Forelimb muscle (tissue), 1 donor: ENCODE data around the gene ARHGEF37. TPM values are rescaled to one million over a fixed set of nuclear protein-coding genes. Genes with fewer than 3 reads are reported as not detected.
"Not testable (repeated sequence)": the region's sequence is repeated elsewhere in the genome, so short reads cannot be mapped to it uniquely, and the experiment has no call there.

Experiments
- DNase-seq: peaks from one replicate; pipeline ENCODE4 v3.0.0-alpha.2; 2013; ENCODE audit warnings: low read depth
- polyA plus RNA-seq: library from polyadenylated mRNA; unstranded; fragments of 120-200 nt; gene quantifications from one replicate; pipeline ENCODE4 v1.2.1, GENCODE V29; 2013; ENCODE audit not compliant: insufficient read length

Gene ARHGEF37, protein sequence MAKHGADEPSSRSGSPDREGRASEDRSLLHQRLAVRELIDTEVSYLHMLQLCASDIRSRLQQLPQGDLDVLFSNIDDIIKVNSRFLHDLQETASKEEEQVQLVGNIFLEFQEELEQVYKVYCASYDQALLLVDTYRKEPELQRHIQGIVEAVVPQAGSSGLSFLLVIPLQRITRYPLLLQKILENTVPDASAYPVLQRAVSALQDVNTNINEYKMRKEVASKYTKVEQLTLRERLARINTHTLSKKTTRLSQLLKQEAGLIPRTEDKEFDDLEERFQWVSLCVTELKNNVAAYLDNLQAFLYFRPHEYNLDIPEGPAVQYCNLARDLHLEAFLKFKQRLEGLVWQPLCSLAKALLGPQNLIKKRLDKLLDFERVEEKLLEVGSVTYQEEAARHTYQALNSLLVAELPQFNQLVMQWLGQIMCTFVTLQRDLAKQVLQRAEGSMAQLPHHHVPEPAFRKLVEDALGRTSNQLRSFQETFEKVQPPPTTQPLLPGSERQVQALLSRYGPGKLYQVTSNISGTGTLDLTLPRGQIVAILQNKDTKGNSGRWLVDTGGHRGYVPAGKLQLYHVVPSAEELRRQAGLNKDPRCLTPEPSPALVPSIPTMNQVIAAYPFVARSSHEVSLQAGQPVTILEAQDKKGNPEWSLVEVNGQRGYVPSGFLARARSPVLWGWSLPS
- polyA plus RNA-seq: 4.3 TPM

DNA sequence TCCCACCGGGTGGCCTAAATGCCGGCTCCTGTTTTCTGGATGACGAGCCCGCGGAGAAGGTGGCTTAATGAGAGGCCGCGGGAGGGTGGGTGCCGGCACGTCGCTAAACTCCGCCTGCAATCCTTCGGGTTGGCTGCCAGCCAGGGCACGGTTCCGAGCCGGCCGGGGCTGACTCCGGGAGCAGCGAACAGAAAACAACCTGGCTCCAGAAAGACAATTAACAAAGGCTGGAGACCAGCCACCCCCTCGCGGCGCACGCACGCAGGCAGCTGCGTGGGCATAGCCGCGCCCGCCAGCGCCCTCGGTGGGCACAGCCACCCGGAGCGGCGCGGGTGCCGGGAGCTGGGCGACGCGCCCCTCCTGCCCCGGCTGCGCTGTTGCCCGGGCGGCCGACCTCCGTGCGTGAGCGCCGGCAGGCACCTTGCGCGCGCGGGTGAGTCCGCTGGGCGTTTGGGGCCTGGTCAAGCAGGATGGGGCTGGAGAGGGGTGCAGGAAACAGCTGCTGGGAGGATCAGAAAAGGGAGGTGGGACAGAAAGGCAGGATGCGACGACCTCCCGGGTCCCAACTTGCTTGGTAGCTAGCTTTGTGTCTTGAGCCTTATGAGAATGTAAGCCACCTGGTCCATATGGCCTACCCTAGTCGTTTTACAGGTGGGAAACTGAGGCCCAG is at the start of gene ARHGEF37:
TSS of gene ARHGEF37 (plus strand) at position 307 of the 670 bp plus-strand sequence. CDS start 16,272 bp downstream, outside the sequence.
- no peak for DNase-seq

DNA sequence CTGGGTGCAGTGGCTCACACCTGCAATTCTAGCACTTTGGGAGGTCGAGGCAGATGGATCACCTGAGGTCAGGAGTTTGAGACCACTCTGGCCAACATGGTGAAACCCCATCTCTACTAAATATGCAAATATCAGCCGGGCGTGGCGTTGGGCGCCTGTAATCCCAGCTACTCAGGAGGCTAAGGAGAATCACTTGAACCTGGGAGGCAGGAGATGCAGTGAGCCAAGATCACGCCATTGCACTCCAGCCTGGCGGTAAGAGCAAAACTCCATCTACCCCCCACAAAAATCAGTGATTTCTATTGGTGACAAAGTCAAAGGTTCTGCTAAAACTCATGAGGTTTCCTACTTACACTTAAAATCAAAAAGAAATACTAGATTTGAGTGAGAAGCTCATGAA is 48.9 kb upstream of the ARHGEF37 start:
- no peak for DNase-seq

DNA sequence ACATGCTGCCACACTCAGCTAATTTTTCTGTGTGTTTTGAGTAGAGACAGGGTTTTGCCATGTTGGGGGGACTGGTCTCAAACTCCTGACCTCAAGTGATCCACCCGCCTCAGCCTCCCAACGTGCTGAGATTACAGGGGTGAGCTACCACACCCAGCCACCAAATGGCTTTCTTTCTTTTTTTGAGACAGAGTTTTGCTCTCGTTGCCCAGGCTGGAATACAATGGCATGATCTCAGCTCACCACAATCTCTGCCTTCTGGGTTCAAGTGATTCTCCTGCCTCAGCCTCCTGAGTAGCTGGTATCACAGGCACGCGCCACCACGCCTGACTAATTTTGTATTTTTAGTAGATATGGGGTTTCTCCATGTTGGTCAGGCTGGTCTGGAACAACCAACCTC is 45.5 kb upstream of the ARHGEF37 start:
- DNase-seq: not testable (repeated sequence)

DNA sequence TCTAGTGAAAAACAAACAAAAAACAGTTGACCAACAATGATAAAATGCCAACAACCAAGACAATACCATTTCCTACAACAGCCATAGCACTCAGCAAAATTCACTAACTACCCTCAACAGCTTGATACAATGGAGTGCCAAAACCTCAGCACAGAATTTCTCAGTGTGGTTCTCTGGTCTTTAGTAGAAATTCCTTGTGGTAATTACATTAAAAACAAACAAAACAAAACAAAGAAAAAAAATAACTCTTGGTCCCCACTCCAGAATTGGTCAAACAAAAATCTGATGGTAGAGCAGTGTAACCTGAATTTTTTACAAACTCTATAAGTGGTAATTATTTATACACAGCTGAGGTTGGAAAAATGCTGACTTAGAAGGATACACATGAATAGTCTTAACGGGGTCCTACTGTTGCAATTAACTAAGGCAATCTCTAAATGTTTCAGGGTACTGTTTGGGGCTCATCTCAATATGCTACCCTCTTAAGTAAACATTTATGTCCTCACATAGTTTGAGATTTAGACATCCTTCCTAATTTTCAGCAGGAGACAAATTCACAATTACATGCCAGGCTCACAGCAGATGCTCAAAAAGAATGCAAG is 43.8 kb upstream of the ARHGEF37 start:
- DNase-seq: no peak

GRCh38 chr5:149540089-149540488 is 41.2 kb upstream of the ARHGEF37 start:
- no peak for DNase-seq

- DNase-seq: no peak
Measured at GRCh38 chr5:149541893-149542292, 39.4 kb upstream of the ARHGEF37 start.

GRCh38 chr5:149543361-149544027 is 37.8 kb upstream of the ARHGEF37 start:
- DNase-seq: no peak

DNA sequence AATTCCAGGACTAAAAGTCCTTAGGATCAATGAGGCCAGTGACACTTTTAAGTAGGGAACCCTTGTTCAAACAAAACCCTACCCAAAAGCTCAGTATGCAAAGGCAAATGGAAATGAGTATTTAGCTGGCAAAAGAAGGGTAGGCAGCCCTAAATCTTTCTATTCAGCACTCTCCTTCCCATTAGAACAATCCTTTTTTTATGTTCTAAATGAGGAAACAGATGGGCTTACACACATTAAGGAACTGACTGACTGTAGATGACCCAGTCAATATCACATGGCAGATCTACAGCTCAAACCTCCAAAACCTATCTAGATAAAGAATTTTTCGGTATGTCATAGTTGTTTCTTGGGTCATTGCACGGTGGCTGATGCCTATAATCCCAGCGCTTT is 37.3 kb upstream of the ARHGEF37 start:
- no peak for DNase-seq

- no peak for DNase-seq
Measured at GRCh38 chr5:149545327-149545726, 36.0 kb upstream of the ARHGEF37 start.

GRCh38 chr5:149546974-149547373 is 34.3 kb upstream of the ARHGEF37 start:
- DNase-seq: no peak

- DNase-seq: no peak
Measured at GRCh38 chr5:149549461-149550267, 31.6 kb upstream of the ARHGEF37 start.

DNA sequence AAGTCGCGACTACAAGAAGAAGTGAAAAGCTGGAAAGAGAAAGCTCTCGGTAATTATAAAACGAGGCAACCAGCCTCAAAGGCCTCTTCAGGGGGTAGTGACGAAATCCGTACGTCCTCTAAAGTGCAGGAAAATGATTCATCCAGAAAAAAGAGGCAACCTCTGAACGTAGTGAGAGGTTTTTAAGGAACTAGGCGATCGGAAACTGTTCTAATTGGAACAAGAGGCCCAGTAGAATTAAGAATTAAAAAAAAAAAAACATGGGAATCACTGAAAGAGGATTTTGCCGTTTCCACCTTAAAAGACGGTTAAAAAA is 31.1 kb upstream of the ARHGEF37 start:
- DNase-seq: no peak

DNA sequence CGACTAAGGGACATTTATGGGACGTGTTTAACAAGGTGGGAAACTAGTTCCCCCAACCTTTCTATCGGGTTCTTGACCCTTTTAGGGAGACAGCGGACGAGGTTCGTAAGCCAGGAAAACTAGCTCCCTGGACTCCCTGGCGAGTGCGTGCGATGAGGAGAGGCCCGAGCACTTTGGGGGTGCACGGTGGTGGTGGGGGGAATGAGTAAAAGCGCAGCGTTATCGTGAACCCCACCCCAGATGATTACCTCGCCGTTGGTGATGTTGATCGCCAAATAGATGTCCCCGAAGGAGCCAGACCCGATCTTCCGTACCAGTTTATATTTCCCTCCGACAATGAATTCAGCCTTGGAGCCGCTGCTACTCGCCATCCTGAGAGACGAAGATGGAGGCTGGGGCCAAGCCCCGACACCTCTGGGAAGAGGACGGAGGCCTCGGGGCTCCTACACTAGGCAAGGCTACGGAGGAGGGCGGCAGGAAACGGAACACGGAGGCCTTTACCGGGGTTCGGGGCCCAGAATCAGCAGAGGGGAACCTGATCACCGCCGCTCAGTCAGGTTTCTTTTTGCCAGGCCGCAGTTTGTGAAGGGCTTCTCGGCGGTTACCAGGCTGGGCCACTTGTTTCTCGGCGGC is 30.6 kb upstream of the ARHGEF37 start:
- DNase-seq: no peak

DNA sequence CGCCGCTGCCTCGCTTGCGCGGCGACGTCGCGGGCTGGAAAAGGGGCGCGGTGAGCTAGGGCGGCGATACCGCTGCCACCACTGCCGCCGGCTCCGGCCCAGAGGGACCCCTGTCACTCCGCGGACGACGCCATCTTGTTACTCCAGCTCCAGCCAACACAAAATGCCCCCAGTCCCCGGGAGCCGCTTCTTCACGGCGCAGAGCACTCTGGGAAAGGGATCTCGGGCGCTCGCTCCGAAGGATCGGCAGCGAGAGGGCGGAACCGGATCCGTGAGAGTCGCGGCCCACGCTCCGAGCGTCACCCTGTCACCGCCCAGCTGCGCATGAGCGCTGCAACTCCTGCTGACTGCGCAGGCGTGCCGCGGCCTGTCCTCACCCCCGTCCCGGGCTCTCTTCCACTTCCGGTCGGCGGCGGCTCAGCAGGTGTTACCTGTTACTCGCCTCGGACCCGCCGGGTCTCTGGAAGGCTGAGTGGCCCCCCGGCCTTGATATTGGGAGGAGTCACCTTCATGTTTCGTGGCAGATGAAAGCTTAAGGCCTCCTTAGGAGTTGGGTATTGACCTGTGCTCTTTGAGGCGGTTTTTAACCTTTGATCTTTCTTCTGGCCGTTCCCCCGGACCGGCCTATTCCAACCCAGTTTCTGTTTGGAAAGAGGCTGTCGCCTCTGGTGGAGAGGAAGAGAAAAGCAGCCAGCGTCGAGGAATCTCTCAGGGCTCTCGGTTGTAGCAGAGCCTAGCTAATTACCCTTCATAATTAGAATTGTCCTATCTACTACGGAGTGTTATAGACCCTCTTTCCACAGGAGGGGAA is 29.9 kb upstream of the ARHGEF37 start, which contains the start of gene CSNK1A1:
TSS of gene CSNK1A1 (minus strand) at position 213 of the 811 bp plus-strand sequence. CDS start 475 bp downstream, outside the sequence.
- peak; percentile 96 for DNase-seq

GRCh38 chr5:149552038-149552494 is 29.2 kb upstream of the ARHGEF37 start:
- no peak for DNase-seq

GRCh38 chr5:149552553-149553160 is 28.6 kb upstream of the ARHGEF37 start:
- no peak for DNase-seq

GRCh38 chr5:149559706-149560105 is 21.6 kb upstream of the ARHGEF37 start:
- no peak for DNase-seq

DNA sequence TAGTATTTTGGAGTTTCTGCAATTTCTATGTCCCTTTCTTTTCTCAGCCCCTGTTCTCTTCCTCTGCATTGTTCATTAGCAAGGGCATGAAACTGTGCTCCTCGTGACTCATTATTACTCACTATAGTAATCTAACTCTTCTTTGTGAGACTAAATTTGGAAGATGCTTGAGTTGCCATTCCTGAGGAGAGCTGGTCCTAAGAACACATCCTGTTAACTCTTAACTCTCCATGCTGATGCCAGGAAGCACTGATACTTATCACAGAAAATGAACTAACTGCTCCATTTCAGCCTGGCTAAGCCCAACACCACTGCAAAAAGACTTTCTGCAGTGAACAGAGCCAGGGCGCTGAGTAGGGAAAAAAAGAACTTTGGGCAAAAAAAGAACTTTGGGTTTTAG is 19.4 kb upstream of the ARHGEF37 start:
- no peak for DNase-seq

DNA sequence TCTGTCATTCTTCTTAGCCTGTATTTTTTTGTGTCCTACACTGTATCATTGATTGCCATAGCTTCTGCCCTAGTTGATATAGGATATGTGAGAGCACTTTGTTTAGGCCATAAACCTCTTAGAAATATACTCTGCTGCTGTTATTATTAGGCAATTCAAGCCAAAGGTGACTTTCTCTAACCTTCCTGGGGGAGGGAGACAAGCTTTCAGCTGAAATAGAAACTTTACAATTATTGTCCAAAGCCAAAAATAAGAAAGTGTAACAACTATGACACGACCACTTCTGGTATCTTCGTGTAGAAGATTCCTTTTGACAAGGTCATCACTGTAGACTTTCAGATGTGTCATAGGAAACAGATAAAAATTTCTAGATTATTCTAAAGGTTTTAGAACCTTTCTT is 17.8 kb upstream of the ARHGEF37 start:
- no peak for DNase-seq
